Thymus (tissue), 11 donors: ENCODE measurements around the gene HMGCR. TPM values are rescaled to one million over a fixed set of nuclear protein-coding genes. Genes with fewer than 3 reads are reported as not detected.

ENCODE experiments used
- DNase-seq, 9 donors: peaks; one replicate each; pipeline ENCODE4 v3.0.0-alpha.2; 2013; ENCODE audit warnings: low spot score in 9 of 9, low read depth in 6 of 9, missing footprints in 1 of 9
- H3K27ac ChIP-seq, 2 donors: one replicate each; pipeline ENCODE4 v1.5.1; 2013; ENCODE audit warnings: control low read depth in 1 of 2, low read depth in 1 of 2, low read length in 1 of 2, mild to moderate bottlenecking in 1 of 2, moderate library complexity in 1 of 2
- H3K27me3 ChIP-seq, 2 donors: one replicate each; pipeline ENCODE4 v1.5.1; 2013; ENCODE audit warnings: low read length in 1 of 2; ENCODE audit not compliant: control insufficient read depth in 2 of 2, insufficient read depth in 1 of 2
- H3K36me3 ChIP-seq, 2 donors: one replicate each; pipeline ENCODE4 v1.5.1; 2013; ENCODE audit warnings: low read length in 1 of 2, mild to moderate bottlenecking in 1 of 2, moderate library complexity in 1 of 2; ENCODE audit not compliant: control insufficient read depth in 2 of 2, insufficient read depth in 2 of 2
- H3K4me1 ChIP-seq, 2 donors: one replicate each; pipeline ENCODE4 v1.5.1; 2013; ENCODE audit warnings: low read length in 2 of 2; ENCODE audit not compliant: control insufficient read depth in 2 of 2, insufficient read depth in 2 of 2
- H3K4me3 ChIP-seq, 2 donors: one replicate each; pipeline ENCODE4 v1.5.1; 2013; ENCODE audit warnings: low read length in 2 of 2, control low read depth in 1 of 2, mild to moderate bottlenecking in 1 of 2
- H3K9me3 ChIP-seq, 2 donors: one replicate each; pipeline ENCODE4 v1.5.1; 2013; ENCODE audit warnings: low read length in 1 of 2, mild to moderate bottlenecking in 1 of 2; ENCODE audit not compliant: control insufficient read depth in 2 of 2, insufficient read depth in 1 of 2
- WGBS: extraction: QIAGEN DNeasy Blood & Tissue Kit; methylation state at CpG from one replicate; pipeline ENCODE4 v1.1.7; 2013; 5-methylcytosine and 5-hydroxymethylcytosine counted together
- polyA plus RNA-seq: library from polyadenylated mRNA; stranded (reverse); fragments of 200-250 nt; gene quantifications from one replicate; pipeline ENCODE4 v1.2.3, GENCODE V29; 2013
- total RNA-seq: library from RNA; stranded (reverse); fragments of 120-200 nt; gene quantifications from one replicate; pipeline ENCODE4 v1.2.4, GENCODE V29; 2013
- donor health status: healthy.

The HMGCR gene
- total and polyA plus RNA-seq, 2 donors, result 10.1 to 22.1 TPM

- no peaks in the 10 kb centered on the region for H3K4me1 ChIP-seq
- DNase-seq, result no peak
- H3K36me3 ChIP-seq, result peaks cover 0 to 30% of the 10 kb centered on the region in 2 donors
- no peak overlapping the region for H3K4me3 ChIP-seq
- no peak overlapping the region for H3K27ac ChIP-seq
- 97% methylated on average over 6 of the region's 6 CpGs for WGBS
- no peaks in the 10 kb centered on the region for H3K9me3 ChIP-seq
- no peaks in the 10 kb centered on the region for H3K27me3 ChIP-seq
Measured at GRCh38 chr5:75387806-75388205, 50.8 kb downstream of the HMGCR start.

GRCh38 chr5:75389430-75389829, 52.4 kb downstream of the HMGCR start:
- no peaks in the 10 kb centered on the region for H3K4me1 ChIP-seq
- H3K9me3 ChIP-seq, result no peaks in the 10 kb centered on the region
- peaks cover 0 to 30% of the 10 kb centered on the region in 2 donors for H3K36me3 ChIP-seq
- no peak for DNase-seq
- no peaks in the 10 kb centered on the region for H3K27me3 ChIP-seq
- 96% methylated on average over 2 of the region's 2 CpGs for WGBS
- no peak overlapping the region for H3K4me3 ChIP-seq
- H3K27ac ChIP-seq, result no peak overlapping the region

DNA sequence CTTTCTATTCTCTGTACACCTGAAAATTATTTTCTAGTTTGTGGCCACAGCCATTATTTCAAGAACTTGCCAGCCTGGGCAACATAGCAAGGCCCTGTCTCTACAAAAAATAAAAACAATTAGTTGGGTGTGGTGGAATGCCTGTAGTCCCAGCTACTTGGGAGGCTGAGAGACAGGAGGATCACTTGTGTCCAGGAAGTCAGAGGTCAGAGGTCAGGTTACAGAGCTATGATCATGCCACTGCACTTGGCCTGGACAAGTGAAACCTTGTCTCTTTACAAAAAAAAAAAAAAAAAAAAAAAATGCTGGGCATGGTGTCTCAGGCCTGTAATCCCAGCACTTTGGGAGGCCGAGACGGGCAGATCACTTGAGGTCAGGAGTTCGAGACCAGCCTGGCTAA, 58.3 kb downstream of the HMGCR start:
- no peaks in the 10 kb centered on the region for H3K9me3 ChIP-seq
- no peak overlapping the region for H3K27ac ChIP-seq
- no peaks in the 10 kb centered on the region for H3K27me3 ChIP-seq
- DNase-seq, result no peak
- WGBS, result 98% methylated on average over 3 of the region's 3 CpGs
- H3K36me3 ChIP-seq, result peaks cover 0 to 22% of the 10 kb centered on the region in 2 donors
- no peaks in the 10 kb centered on the region for H3K4me1 ChIP-seq
- H3K4me3 ChIP-seq, result no peak overlapping the region

- Histone ChIP-seq H3K27me3 (no peaks in the 10 kb centered on the region), H3K4me1 (no peaks in the 10 kb centered on the region), H3K36me3 (peaks cover 6 to 12% of the 10 kb centered on the region in 2 donors), H3K9me3 (no peaks in the 10 kb centered on the region), H3K27ac (no peak overlapping the region), H3K4me3 (no peak overlapping the region)
- WGBS, result 78% methylated on average over 3 of the region's 3 CpGs
- no peak for DNase-seq
Measured at GRCh38 chr5:75405296-75405695, 68.3 kb downstream of the HMGCR start.

Other genes starting within 250 kb of the HMGCR start
- 0.61 TPM for gene ANKRD31, start 100.3 kb upstream of the HMGCR start, total RNA-seq
- 0.64 TPM for gene ANKRD31, start 100.3 kb upstream of the HMGCR start, polyA plus RNA-seq
- gene CERT1, start 174.4 kb downstream of the HMGCR start, total RNA-seq, result 13.9 TPM
- gene CERT1, start 174.4 kb downstream of the HMGCR start, polyA plus RNA-seq, result 27.1 TPM
- gene POLK, start 174.7 kb downstream of the HMGCR start, total RNA-seq, result 23.1 TPM
- 10.2 TPM for gene POLK, start 174.7 kb downstream of the HMGCR start, polyA plus RNA-seq